ENCODE measurements around the gene RING1. TPM values are rescaled to one million over a fixed set of nuclear protein-coding genes. Genes with fewer than 3 reads are reported as not detected.

RING1 gene
- total RNA-seq, 1 donor from 2014 or later, result 30.8 TPM

GRCh38 chr6:33169291-33170175 lies 38.8 kb upstream of the RING1 start:
- no peak for FAIRE-seq
- TF ChIP-seq EZH2 (IDR thresholded peaks at IDR 0.05; ENCODE audit: insufficient read depth, low read length), result no peak
- no peak for TF ChIP-seq CTCF (IDR thresholded peaks at IDR 0.05; ENCODE audit: insufficient read depth, low read depth, low read length)
- H3K79me2 ChIP-seq (ENCODE audit: insufficient read depth, low read length), result no peaks in the 10 kb centered on the region
- H3K9me3 ChIP-seq (ENCODE audit: insufficient read depth, low read depth, low read length), result no peaks in the 10 kb centered on the region
- no peaks in the 10 kb centered on the region for H4K20me1 ChIP-seq (ENCODE audit: insufficient read depth, low read length)
- Mint-ChIP-seq H3K4me3 (ENCODE audit: unreplicated experiment) (no peak overlapping the region), H3K4me1 (ENCODE audit: low read depth, unreplicated experiment) (no peaks in the 10 kb centered on the region), H3K36me3 (ENCODE audit: low read depth, unreplicated experiment) (no peaks in the 10 kb centered on the region), H3K27me3 (ENCODE audit: low read depth, unreplicated experiment) (peaks cover 48% of the 10 kb centered on the region), H3K27ac (ENCODE audit: unreplicated experiment) (peak overlapping the region; percentile 41), H3K9me3 (ENCODE audit: unreplicated experiment) (peaks cover 3% of the 10 kb centered on the region)
- H3K4me1 ChIP-seq (ENCODE audit: insufficient read depth, low read length), result no peaks in the 10 kb centered on the region
- DNase-seq (ENCODE audit: low read depth), result no peak
- no peak overlapping the region for H3K27ac ChIP-seq (ENCODE audit: low read depth, low read length)
- no peak overlapping the region for H3K4me3 ChIP-seq (ENCODE audit: insufficient read depth, low read depth, low read length)
- no peak overlapping the region for H2AFZ ChIP-seq (ENCODE audit: low read depth, low read length)
- H3K4me2 ChIP-seq (ENCODE audit: low read length), result no peak overlapping the region
- H3K9ac ChIP-seq (ENCODE audit: low read length), result no peak overlapping the region
- H3K27me3 ChIP-seq (ENCODE audit: insufficient read depth, low read length), result no peaks in the 10 kb centered on the region
- no peaks in the 10 kb centered on the region for H3K36me3 ChIP-seq (ENCODE audit: insufficient read depth, low read length)

- no peak for DNase-seq (ENCODE audit: low read depth)
- H3K27ac Mint-ChIP-seq (ENCODE audit: unreplicated experiment), result peak overlapping the region; percentile 41
These were observed 37.9 kb upstream of the RING1 start for GRCh38 chr6:33170176-33171015.

More at GRCh38 chr6:33170176-33171015, 37.9 kb upstream of the RING1 start:
- H3K27me3 ChIP-seq (ENCODE audit: insufficient read depth, low read length), result no peaks in the 10 kb centered on the region
- H3K36me3 ChIP-seq (ENCODE audit: insufficient read depth, low read length), result no peaks in the 10 kb centered on the region
- H3K27ac ChIP-seq (ENCODE audit: low read depth, low read length), result no peak overlapping the region
- H3K79me2 ChIP-seq (ENCODE audit: insufficient read depth, low read length), result no peaks in the 10 kb centered on the region
- TF ChIP-seq CTCF (IDR thresholded peaks at IDR 0.05; ENCODE audit: insufficient read depth, low read depth, low read length), result no peak
- no peak for TF ChIP-seq EZH2 (IDR thresholded peaks at IDR 0.05; ENCODE audit: insufficient read depth, low read length)
- no peak overlapping the region for H2AFZ ChIP-seq (ENCODE audit: low read depth, low read length)
- FAIRE-seq, result no peak
- H3K9me3 ChIP-seq (ENCODE audit: insufficient read depth, low read depth, low read length), result no peaks in the 10 kb centered on the region
- no peak overlapping the region for H3K4me2 ChIP-seq (ENCODE audit: low read length)
- Mint-ChIP-seq H3K4me1 (ENCODE audit: low read depth, unreplicated experiment) (no peaks in the 10 kb centered on the region), H3K4me3 (ENCODE audit: unreplicated experiment) (peak overlapping the region; percentile 62), H3K9me3 (ENCODE audit: unreplicated experiment) (peaks cover 3% of the 10 kb centered on the region), H3K36me3 (ENCODE audit: low read depth, unreplicated experiment) (no peaks in the 10 kb centered on the region), H3K27me3 (ENCODE audit: low read depth, unreplicated experiment) (peaks cover 49% of the 10 kb centered on the region)
- no peak overlapping the region for H3K9ac ChIP-seq (ENCODE audit: low read length)
- H4K20me1 ChIP-seq (ENCODE audit: insufficient read depth, low read length), result no peaks in the 10 kb centered on the region
- H3K4me3 ChIP-seq (ENCODE audit: insufficient read depth, low read depth, low read length), result no peak overlapping the region
- no peaks in the 10 kb centered on the region for H3K4me1 ChIP-seq (ENCODE audit: insufficient read depth, low read length)

Data from astrocyte (in vitro differentiated cells and primary cell).